ENCODE measurements around the gene HTR6.
A peak's percentile ranks its signal among the peaks of the same experiment; 100 is the strongest.

The HTR6 gene

GRCh38 chr1:19700079-19700777, 35.6 kb downstream of the HTR6 start:
- Mint-ChIP-seq H3K9me3 (no peaks in the 10 kb centered on the region), H3K36me3 (ENCODE audit: low read depth) (peaks cover 2% of the 10 kb centered on the region), H3K27ac (no peak overlapping the region), H3K4me1 (peaks cover 3% of the 10 kb centered on the region), H3K4me3 (no peak overlapping the region), H3K27me3 (no peaks in the 10 kb centered on the region)
- ATAC-seq (no peak), DNase-seq (no peak)

- H3K9me3 Mint-ChIP-seq: no peaks in the 10 kb centered on the region
- H3K4me3 Mint-ChIP-seq: no peak overlapping the region
- H3K36me3 Mint-ChIP-seq (ENCODE audit: low read depth): peaks cover 6% of the 10 kb centered on the region
- H3K27me3 Mint-ChIP-seq: no peaks in the 10 kb centered on the region
- H3K27ac Mint-ChIP-seq: no peak overlapping the region
- H3K4me1 Mint-ChIP-seq: peaks cover 3% of the 10 kb centered on the region
- no peak for DNase-seq
- no peak for ATAC-seq
Observed at GRCh38 chr1:19703280-19703679, 38.6 kb downstream of the HTR6 start.

GRCh38 chr1:19704247-19705113, 39.8 kb downstream of the HTR6 start:
- peak; percentile 61 for DNase-seq
- Mint-ChIP-seq H3K36me3 (ENCODE audit: low read depth) (peaks cover 4% of the 10 kb centered on the region), H3K4me3 (no peak overlapping the region), H3K9me3 (no peaks in the 10 kb centered on the region), H3K27me3 (no peaks in the 10 kb centered on the region), H3K4me1 (peaks cover 3% of the 10 kb centered on the region), H3K27ac (no peak overlapping the region)
- ATAC-seq: peak; percentile 57

- H3K36me3 Mint-ChIP-seq (ENCODE audit: low read depth): peaks cover 4% of the 10 kb centered on the region
- peaks cover 6% of the 10 kb centered on the region for H3K4me1 Mint-ChIP-seq
- DNase-seq (no peak), ATAC-seq (no peak)
- no peak overlapping the region for H3K4me3 Mint-ChIP-seq
- H3K27me3 Mint-ChIP-seq: no peaks in the 10 kb centered on the region
- no peaks in the 10 kb centered on the region for H3K9me3 Mint-ChIP-seq
- H3K27ac Mint-ChIP-seq: no peak overlapping the region
Observed at GRCh38 chr1:19705464-19705863, 40.8 kb downstream of the HTR6 start.

- Mint-ChIP-seq H3K27me3 (no peaks in the 10 kb centered on the region), H3K4me3 (no peak overlapping the region), H3K9me3 (no peaks in the 10 kb centered on the region), H3K36me3 (ENCODE audit: low read depth) (peaks cover 4% of the 10 kb centered on the region), H3K27ac (no peak overlapping the region), H3K4me1 (peaks cover 13% of the 10 kb centered on the region)
- ATAC-seq (no peak), DNase-seq (no peak)
Observed at GRCh38 chr1:19706136-19706535, 41.5 kb downstream of the HTR6 start.

- ATAC-seq: no peak
- DNase-seq: no peak
- Mint-ChIP-seq H3K27me3 (no peaks in the 10 kb centered on the region), H3K4me3 (no peak overlapping the region), H3K36me3 (ENCODE audit: low read depth) (peaks cover 4% of the 10 kb centered on the region), H3K9me3 (no peaks in the 10 kb centered on the region), H3K27ac (no peak overlapping the region), H3K4me1 (peaks cover 17% of the 10 kb centered on the region)
Observed at GRCh38 chr1:19708567-19709110, 44.0 kb downstream of the HTR6 start.

- DNase-seq (no peak), ATAC-seq (no peak)
- Mint-ChIP-seq H3K27ac (no peak overlapping the region), H3K4me1 (peaks cover 14% of the 10 kb centered on the region), H3K36me3 (ENCODE audit: low read depth) (peaks cover 4% of the 10 kb centered on the region), H3K9me3 (no peaks in the 10 kb centered on the region), H3K27me3 (no peaks in the 10 kb centered on the region), H3K4me3 (no peak overlapping the region)
Observed at GRCh38 chr1:19709260-19709793, 44.7 kb downstream of the HTR6 start.

GRCh38 chr1:19710825-19711611, 46.3 kb downstream of the HTR6 start:
- Mint-ChIP-seq H3K27me3 (no peaks in the 10 kb centered on the region), H3K4me1 (peaks cover 16% of the 10 kb centered on the region), H3K9me3 (no peaks in the 10 kb centered on the region), H3K27ac (peak overlapping the region; percentile 84), H3K4me3 (peak overlapping the region; percentile 8), H3K36me3 (ENCODE audit: low read depth) (peaks cover 7% of the 10 kb centered on the region)
- DNase-seq (no peak), ATAC-seq (peak; percentile 45)

- DNase-seq: no peak
- no peak for ATAC-seq
- no peak overlapping the region for H3K27ac Mint-ChIP-seq
- H3K36me3 Mint-ChIP-seq (ENCODE audit: low read depth): peaks cover 3% of the 10 kb centered on the region
- H3K9me3 Mint-ChIP-seq: no peaks in the 10 kb centered on the region
- no peaks in the 10 kb centered on the region for H3K27me3 Mint-ChIP-seq
- no peak overlapping the region for H3K4me3 Mint-ChIP-seq
- H3K4me1 Mint-ChIP-seq: peaks cover 16% of the 10 kb centered on the region
Observed at GRCh38 chr1:19712928-19713327, 48.3 kb downstream of the HTR6 start.

- Mint-ChIP-seq H3K4me3 (no peak overlapping the region), H3K27ac (no peak overlapping the region), H3K4me1 (peaks cover 11% of the 10 kb centered on the region), H3K9me3 (no peaks in the 10 kb centered on the region), H3K36me3 (ENCODE audit: low read depth) (peaks cover 3% of the 10 kb centered on the region), H3K27me3 (no peaks in the 10 kb centered on the region)
- ATAC-seq (peak; percentile 91), DNase-seq (peak; percentile 91)
Observed at GRCh38 chr1:19715334-19716203, 50.9 kb downstream of the HTR6 start.

- DNase-seq (no peak), ATAC-seq (no peak)
- Mint-ChIP-seq H3K27me3 (no peaks in the 10 kb centered on the region), H3K36me3 (ENCODE audit: low read depth) (peaks cover 3% of the 10 kb centered on the region), H3K9me3 (no peaks in the 10 kb centered on the region), H3K4me1 (peaks cover 2% of the 10 kb centered on the region), H3K27ac (no peak overlapping the region), H3K4me3 (no peak overlapping the region)
Observed at GRCh38 chr1:19717467-19717866, 52.8 kb downstream of the HTR6 start.

GRCh38 chr1:19720174-19720573, 55.5 kb downstream of the HTR6 start:
- Mint-ChIP-seq H3K4me1 (peaks cover 2% of the 10 kb centered on the region), H3K4me3 (no peak overlapping the region), H3K27ac (no peak overlapping the region), H3K27me3 (no peaks in the 10 kb centered on the region), H3K9me3 (no peaks in the 10 kb centered on the region), H3K36me3 (ENCODE audit: low read depth) (peaks cover 3% of the 10 kb centered on the region)
- no peak for ATAC-seq
- DNase-seq: no peak

GRCh38 chr1:19720973-19721372, 56.3 kb downstream of the HTR6 start:
- DNase-seq: no peak
- ATAC-seq: no peak
- H3K27ac Mint-ChIP-seq: no peak overlapping the region
- H3K4me3 Mint-ChIP-seq: no peak overlapping the region
- H3K36me3 Mint-ChIP-seq (ENCODE audit: low read depth): no peaks in the 10 kb centered on the region
- no peaks in the 10 kb centered on the region for H3K27me3 Mint-ChIP-seq
- no peaks in the 10 kb centered on the region for H3K9me3 Mint-ChIP-seq
- no peaks in the 10 kb centered on the region for H3K4me1 Mint-ChIP-seq

All from activated naive CD8-positive, alpha-beta T cell treated with anti-CD3 and anti-CD28 coated beads, Interleukin-2, amount 50 U/mL, for 24 hours (primary cell).